Fibroblast of lung (primary cell): ENCODE results near the gene CLDN9. TPM values are rescaled to one million over a fixed set of nuclear protein-coding genes. Genes with fewer than 3 reads are reported as not detected.

ENCODE experiments used
- DNase-seq, 2 donors: peaks; one replicate each; pipeline versions ENCODE4 v3.0.0 to v3.0.0-alpha.2; 2010; ENCODE audit warnings: low read depth in 2 of 2
- H2AFZ ChIP-seq: 2 replicates; pipeline ENCODE4 v1.5.1; 2012; ENCODE audit warnings: low read length, control low read depth, inconsistent platforms
- H3K27ac ChIP-seq: 2 replicates; pipeline ENCODE4 v1.5.1; 2011; ENCODE audit warnings: low read length, control low read depth; ENCODE audit not compliant: insufficient read depth
- H3K27me3 ChIP-seq: 2 replicates; pipeline ENCODE4 v1.5.1; 2011; ENCODE audit warnings: mild to moderate bottlenecking, low read length; ENCODE audit not compliant: control insufficient read depth, insufficient read depth
- H3K36me3 ChIP-seq: 2 replicates; pipeline ENCODE4 v1.5.1; 2011; ENCODE audit warnings: low read length; ENCODE audit not compliant: control insufficient read depth, insufficient read depth
- H3K4me1 ChIP-seq: 2 replicates; pipeline ENCODE4 v1.5.1; 2011; ENCODE audit warnings: low read length; ENCODE audit not compliant: control insufficient read depth, insufficient read depth; ENCODE audit errors: extremely low read depth
- H3K4me2 ChIP-seq: 2 replicates; pipeline ENCODE4 v1.5.1; 2011; ENCODE audit warnings: low read length, control low read depth; ENCODE audit not compliant: insufficient read depth; ENCODE audit errors: extremely low read depth
- H3K4me3 ChIP-seq, 4 experiments: fragments of 200-600 bp in 1 of 4; sonication (generic) in 1 of 4; replicated peaks in 1 of 4; 2 replicates each; pipeline ENCODE4 v1.5.1; 2011 to 2016; ENCODE audit warnings: low read length in 4 of 4, low read depth in 3 of 4, mild to moderate bottlenecking in 3 of 4, control low read depth in 2 of 4, inconsistent platforms in 1 of 4, mixed read lengths in 1 of 4; ENCODE audit not compliant: insufficient read depth in 1 of 4; ENCODE audit errors: control extremely low read depth in 1 of 4
- H3K79me2 ChIP-seq: 2 replicates; pipeline ENCODE4 v1.5.1; 2012; ENCODE audit warnings: mild to moderate bottlenecking, low read length, inconsistent platforms; ENCODE audit not compliant: control insufficient read depth, insufficient read depth
- H3K9ac ChIP-seq: 2 replicates; pipeline ENCODE4 v1.5.1; 2011; ENCODE audit warnings: mild to moderate bottlenecking, low read length, control low read depth; ENCODE audit not compliant: insufficient read depth
- H3K9me3 ChIP-seq: 2 replicates; pipeline ENCODE4 v1.5.1; 2012; ENCODE audit warnings: low read depth, low read length; ENCODE audit not compliant: control insufficient read depth, insufficient read depth
- H4K20me1 ChIP-seq: 2 replicates; pipeline ENCODE4 v1.5.1; 2011; ENCODE audit warnings: low read length; ENCODE audit not compliant: control insufficient read depth, insufficient read depth; ENCODE audit errors: extremely low read depth
- EZH2 ChIP-seq: IDR thresholded peaks from 2 replicates; pipeline ENCODE4 v1.5.1; 2012; ENCODE audit warnings: low read length, control low read depth, mild to moderate bottlenecking; ENCODE audit errors: missing control alignments
- polyA plus RNA-seq, 2 donors: library from polyadenylated mRNA; depleted of rRNA in 1 of 2; stranded (reverse) in 1 of 2; unstranded in 1 of 2; fragments of >200 nt; gene quantifications; 2 replicates each; pipeline ENCODE4 v1.2.1, GENCODE V29; 2011 to 2012; ENCODE audit warnings: missing spikeins in 1 of 2
- total RNA-seq: library from RNA; depleted of rRNA; stranded (reverse); fragments of >200 nt; gene quantifications from 2 replicates; pipeline ENCODE4 v1.2.1, GENCODE V29; 2014
- TF ChIP-seq, protein P1 (sequence below), 2 donors: IDR thresholded peaks in 1 of 2; conservative IDR thresholded peaks in 1 of 2; 1 replicate in 1 of 2; 2 replicates in 1 of 2; pipeline ENCODE4 v1.5.1; 2011 to 2012; ENCODE audit warnings: low read length in 2 of 2, control low read depth in 1 of 2, inconsistent platforms in 1 of 2, low read depth in 1 of 2, mild to moderate bottlenecking in 1 of 2

The CLDN9 gene
- total and polyA plus RNA-seq, 2 donors (not counting 1 experiment from before 2014, with no cell fraction given), result not detected

DNA sequence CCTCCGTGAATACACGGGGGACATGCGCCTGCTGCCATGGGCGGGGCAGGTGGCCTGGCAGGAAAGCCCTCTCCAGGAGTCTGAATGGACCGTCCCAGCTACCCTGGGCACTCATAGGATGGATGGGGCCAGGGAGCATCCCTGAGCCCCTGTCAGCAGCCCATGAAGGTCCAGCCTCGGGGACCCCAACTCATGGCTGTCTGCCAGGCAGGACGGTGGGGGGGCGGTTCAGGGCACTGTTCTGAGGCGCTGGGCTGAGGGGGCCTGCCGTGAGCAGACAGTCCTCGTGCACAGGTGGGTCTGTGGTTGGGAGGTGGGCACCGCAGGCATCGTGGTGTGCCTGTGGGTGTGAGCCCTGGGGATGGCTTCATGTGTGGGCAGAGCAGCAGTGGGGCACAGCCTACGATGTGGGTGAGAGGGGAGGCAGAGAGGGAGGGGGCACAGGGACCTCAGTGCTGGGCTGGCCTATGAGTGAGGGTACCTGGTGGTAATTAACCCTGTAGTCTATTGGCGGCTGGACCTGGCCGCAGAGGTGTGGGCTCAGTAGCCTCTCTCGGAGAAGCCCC is 26.0 kb upstream of the CLDN9 start:
- TF ChIP-seq, protein P1, sequence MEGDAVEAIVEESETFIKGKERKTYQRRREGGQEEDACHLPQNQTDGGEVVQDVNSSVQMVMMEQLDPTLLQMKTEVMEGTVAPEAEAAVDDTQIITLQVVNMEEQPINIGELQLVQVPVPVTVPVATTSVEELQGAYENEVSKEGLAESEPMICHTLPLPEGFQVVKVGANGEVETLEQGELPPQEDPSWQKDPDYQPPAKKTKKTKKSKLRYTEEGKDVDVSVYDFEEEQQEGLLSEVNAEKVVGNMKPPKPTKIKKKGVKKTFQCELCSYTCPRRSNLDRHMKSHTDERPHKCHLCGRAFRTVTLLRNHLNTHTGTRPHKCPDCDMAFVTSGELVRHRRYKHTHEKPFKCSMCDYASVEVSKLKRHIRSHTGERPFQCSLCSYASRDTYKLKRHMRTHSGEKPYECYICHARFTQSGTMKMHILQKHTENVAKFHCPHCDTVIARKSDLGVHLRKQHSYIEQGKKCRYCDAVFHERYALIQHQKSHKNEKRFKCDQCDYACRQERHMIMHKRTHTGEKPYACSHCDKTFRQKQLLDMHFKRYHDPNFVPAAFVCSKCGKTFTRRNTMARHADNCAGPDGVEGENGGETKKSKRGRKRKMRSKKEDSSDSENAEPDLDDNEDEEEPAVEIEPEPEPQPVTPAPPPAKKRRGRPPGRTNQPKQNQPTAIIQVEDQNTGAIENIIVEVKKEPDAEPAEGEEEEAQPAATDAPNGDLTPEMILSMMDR (conservative IDR thresholded peaks at IDR 0.05 in 1 of 2, IDR thresholded peaks at IDR 0.05 in 1 of 2; ENCODE audit: low read depth in 1 of 2, low read length in 2 of 2), result no peak
- TF ChIP-seq EZH2, result no peak
- Histone ChIP-seq H3K4me3 (no peak overlapping the region), H3K27ac (no peak overlapping the region), H2AFZ (no peak overlapping the region), H3K4me2 (no peak overlapping the region), H3K9ac (no peak overlapping the region), H3K9me3 (no peaks in the 10 kb centered on the region), H3K4me1 (no peaks in the 10 kb centered on the region), H3K27me3 (no peaks in the 10 kb centered on the region), H3K79me2 (no peaks in the 10 kb centered on the region), H4K20me1 (no peaks in the 10 kb centered on the region), H3K36me3 (no peaks in the 10 kb centered on the region)
- DNase-seq, result no peak

DNA sequence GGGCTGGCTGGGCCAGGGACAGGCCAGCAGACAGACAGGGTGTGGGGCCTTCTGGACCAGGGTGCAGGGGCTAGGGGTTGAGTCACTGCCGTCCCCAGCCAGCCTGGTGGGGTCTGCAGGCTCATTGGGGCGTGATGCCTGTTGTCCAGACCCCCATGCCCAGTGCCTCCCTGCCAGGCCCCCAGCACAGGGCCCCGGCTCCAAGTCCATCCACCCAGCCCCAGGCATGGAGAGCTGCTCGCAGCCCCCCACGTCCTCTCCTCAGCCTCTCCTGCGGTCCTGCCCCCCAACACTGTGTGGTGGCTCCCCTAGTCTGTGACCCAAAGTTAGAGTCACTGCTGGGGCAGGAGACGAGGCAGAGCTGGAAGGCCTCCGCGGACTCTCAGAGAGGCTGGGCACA is 25.4 kb upstream of the CLDN9 start:
- Histone ChIP-seq H4K20me1 (no peaks in the 10 kb centered on the region), H2AFZ (no peak overlapping the region), H3K27ac (no peak overlapping the region), H3K4me1 (no peaks in the 10 kb centered on the region), H3K79me2 (no peaks in the 10 kb centered on the region), H3K4me2 (no peak overlapping the region), H3K36me3 (no peaks in the 10 kb centered on the region), H3K9me3 (no peaks in the 10 kb centered on the region), H3K4me3 (no peak overlapping the region), H3K9ac (no peak overlapping the region), H3K27me3 (no peaks in the 10 kb centered on the region)
- DNase-seq, result no peak
- TF ChIP-seq, protein P1 (conservative IDR thresholded peaks at IDR 0.05 in 1 of 2, IDR thresholded peaks at IDR 0.05 in 1 of 2; ENCODE audit: low read depth in 1 of 2, low read length in 2 of 2), result no peak
- no peak for TF ChIP-seq EZH2

DNA sequence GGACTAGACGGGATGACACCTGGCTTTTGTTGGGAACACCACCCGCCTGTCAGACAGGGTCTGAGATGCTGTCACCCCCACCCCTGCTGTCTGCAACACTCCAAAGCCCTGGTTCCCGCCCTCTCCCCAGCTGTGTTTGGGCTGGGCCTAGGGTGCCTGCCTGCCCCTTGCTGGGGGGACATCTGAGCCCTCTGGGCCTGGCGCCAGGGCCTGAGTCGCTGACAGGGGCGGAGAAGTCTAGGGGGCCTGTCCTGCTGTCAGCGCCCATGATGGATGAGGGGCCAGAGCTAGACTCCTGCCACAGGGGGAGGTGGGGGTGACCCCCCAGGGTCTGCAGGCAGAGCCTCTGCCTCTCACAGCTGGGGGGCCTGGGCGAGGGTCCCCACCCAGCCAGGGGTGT is 24.9 kb upstream of the CLDN9 start:
- peak in 1 of 2 donors; percentile 18 for DNase-seq
- Histone ChIP-seq H4K20me1 (no peaks in the 10 kb centered on the region), H3K9me3 (no peaks in the 10 kb centered on the region), H3K79me2 (no peaks in the 10 kb centered on the region), H3K4me2 (no peak overlapping the region), H3K9ac (no peak overlapping the region), H3K4me3 (no peak overlapping the region), H3K4me1 (no peaks in the 10 kb centered on the region), H2AFZ (no peak overlapping the region), H3K36me3 (no peaks in the 10 kb centered on the region), H3K27me3 (no peaks in the 10 kb centered on the region), H3K27ac (no peak overlapping the region)
- TF ChIP-seq, protein P1 (conservative IDR thresholded peaks at IDR 0.05 in 1 of 2, IDR thresholded peaks at IDR 0.05 in 1 of 2; ENCODE audit: low read depth in 1 of 2, low read length in 2 of 2), result no peak
- no peak for TF ChIP-seq EZH2
